ENCODE data around the gene RNF227.

RNF227 gene

DNA sequence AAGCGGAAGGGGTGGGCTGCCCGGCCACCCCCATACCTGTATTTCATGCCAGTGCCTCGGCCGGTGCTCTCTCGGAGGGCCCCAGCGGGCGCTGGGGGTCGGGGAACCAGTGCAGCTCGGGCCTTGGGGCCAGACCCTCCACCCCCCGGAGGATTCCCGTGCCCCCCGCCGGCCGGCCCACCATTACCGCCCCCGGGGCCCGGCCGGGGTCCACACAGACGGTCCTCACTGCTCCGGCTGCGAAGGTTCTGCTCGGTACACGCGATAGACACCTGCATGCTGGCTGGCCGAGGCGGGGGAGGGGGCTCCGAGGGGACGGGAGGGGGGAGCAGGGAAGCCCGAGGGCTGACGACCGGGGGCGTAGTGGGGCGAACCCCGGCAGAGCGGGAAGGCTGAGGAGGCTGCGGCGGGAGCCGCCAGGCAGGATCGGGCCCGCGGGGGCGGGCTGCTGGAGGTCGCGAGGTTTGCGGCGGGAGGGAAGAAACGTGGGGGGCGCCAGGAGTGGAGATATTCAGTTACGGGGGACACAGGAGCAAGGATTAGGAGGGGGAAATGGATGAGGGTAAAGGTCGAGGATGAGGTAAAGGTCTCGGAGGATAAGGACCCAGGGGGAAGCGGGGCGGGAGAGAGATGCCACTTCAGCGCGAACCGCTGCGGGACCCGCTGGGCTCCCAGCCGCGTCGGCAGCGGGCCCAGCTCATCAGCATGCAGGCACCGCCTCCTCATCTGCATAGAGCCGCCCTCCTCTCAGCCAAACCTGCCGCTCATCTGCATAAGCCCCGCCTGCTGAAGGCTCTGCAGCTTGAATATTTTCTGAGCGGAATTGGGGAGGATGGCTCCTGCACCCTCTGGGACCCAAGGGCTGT lies 13.3 kb upstream of the RNF227 start, which contains the start of gene KCNAB3:
TSS of gene KCNAB3 (minus strand) at position 699 of the 866 bp plus-strand sequence. CDS start at position 278, 421 bp downstream.
- DNase-seq (ENCODE audit: low spot score): no peak

DNA sequence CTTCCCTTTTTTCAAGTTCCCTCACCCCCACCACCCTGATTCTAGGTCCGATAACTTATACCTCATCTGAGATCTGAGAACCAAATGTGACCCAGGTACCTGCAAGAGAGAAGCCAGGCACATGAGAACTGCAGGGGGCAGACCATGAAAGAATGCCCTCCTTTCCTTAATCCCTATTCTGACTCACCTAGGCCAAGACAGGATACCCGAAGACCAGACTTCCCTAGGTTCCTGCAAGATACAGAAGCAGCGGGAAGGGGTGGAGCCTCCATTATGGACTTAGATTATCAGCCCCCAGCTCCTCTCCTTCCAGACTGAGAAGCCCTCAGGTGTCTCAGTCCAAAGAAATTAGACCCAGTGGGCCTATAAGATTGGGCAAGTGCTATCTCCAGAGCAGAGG lies 11.5 kb upstream of the RNF227 start:
- DNase-seq (ENCODE audit: low spot score): no peak

GRCh38 chr17:7922845-7923628 lies 6.9 kb upstream of the RNF227 start:
- DNase-seq (ENCODE audit: low spot score): no peak

DNA sequence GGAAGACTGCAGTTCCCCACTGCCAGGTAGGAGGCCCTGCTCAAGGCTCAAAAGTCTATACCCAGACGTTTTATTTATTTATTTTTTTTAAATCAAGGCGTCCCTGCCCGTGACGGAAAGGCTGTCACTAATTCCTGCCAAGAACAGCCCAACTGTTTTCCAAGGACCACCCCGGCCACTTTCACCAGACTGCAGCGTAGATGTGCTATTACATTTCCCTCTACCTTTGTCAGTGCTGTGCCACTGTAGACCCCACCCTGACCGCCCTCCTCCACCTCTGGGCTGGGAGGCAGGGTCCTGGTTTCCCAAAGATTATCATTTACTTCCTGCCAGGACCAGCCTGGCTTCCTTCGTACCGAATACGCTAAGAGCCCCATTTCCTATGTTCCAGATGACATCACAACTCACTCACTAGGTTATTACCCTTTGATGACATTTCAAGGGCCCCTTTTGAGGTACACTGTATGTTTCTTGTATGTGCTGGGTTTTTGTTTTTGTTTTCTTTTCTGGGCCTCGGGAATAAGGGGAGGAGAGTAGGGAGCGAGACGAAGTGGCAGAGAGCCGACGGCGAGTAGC lies 6.3 kb upstream of the RNF227 start:
- no peak for DNase-seq (ENCODE audit: low spot score)

DNA sequence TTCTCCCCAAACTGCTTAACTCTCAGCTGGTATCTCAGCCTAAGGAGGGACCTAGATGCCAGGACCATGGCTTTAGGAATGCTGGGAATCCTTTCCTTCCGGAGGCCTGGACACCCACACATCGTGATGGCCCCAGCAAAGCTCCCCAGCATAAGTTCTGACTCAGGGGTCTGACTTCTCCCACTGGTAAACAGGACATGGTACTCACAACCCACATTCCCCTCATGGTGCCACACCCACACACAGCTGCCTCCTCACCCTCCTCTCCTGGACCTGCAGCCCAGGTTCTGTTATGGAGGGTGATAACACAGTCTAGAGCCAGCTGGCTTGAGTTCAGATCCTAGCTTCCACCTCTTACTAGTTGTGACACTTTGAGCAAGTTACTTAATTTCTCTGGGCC lies 719 bp upstream of the RNF227 start:
- no peak for DNase-seq (ENCODE audit: low spot score)

DNA sequence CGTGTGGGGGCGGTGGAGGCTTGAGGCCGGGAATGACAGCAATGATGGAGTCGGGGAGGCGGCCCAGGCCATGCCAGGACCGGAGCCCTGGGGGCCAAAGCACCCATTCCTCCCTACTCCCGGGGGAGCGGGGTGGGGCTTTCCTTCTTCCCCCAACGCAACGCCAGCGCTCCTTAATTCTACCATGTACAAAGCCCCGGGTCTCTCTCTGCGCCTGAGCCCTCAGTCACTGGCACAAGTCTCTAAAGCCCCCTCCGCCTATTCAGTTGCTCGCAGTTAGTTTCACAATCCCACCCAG lies 245 bp upstream of the RNF227 start:
- DNase-seq (ENCODE audit: low spot score): no peak

DNA sequence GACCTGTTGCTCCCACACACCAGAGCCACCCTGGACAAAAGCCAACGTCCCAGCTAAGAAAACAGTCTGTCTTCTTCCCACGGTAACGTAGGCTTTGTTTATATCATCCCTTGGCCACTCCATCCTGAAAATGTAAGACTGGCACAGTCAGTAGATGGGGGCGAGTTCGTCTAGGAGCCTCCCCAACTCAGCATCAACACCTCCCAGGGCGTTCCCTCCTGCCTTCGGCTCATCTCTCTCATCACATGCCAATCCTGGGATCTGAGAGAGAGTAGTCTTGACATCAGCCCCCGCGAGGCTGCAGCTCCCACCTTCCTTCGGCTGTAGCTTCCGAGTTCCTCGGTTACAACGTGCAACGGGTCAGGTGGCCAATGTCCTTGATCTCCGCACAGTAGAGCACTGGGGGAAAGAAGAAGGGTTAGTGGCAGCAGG lies 894 bp downstream of the RNF227 start:
- no peak for DNase-seq (ENCODE audit: low spot score)

GRCh38 chr17:7912927-7913524 lies 3.1 kb downstream of the RNF227 start:
- peak; percentile 62 for DNase-seq (ENCODE audit: low spot score)

DNA sequence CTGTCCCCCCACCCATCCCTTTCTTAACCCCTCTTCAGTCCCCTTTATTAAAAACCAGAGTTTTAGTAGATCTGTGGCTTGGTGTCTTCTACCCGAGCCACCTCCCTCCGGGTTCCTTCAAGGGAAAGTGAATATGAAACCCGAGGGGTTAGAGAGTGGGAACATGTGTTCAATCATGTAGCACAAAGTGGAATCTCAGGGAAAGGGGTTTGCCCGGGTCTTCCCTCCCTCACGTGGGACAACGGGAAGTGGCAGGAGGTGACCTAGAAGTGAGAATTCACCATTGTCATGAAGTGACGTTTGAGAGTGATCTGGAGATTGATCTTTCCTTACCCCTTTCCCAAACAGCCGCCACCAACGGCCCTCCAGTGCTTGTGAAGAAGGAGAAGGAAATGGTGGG lies 5.0 kb downstream of the RNF227 start:
- DNase-seq (ENCODE audit: low spot score): no peak

- no peak for DNase-seq (ENCODE audit: low spot score)
These were observed 5.4 kb downstream of the RNF227 start for GRCh38 chr17:7910711-7911110.

DNA sequence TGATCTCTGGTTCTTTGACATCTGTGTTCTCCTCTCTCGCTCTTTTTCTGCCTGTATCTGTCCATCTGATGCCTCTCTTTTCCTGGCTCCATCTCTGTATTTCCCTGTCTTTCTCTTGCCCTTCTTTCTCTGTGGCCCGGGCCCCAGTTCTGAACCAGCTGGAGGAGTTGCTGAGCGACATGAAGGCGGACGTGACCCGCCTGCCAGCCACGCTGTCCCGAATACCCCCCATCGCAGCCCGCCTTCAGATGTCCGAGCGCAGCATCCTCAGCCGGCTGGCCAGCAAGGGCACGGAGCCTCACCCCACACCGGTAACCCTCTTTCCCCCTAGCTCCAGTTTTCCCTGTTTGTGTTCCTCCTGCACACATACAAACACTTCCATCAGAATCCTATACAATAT lies 5.8 kb downstream of the RNF227 start:
- DNase-seq (ENCODE audit: low spot score): no peak

GRCh38 chr17:7909089-7909488 lies 7.0 kb downstream of the RNF227 start:
- DNase-seq (ENCODE audit: low spot score): no peak

- DNase-seq (ENCODE audit: low spot score): no peak
These were observed 12.7 kb downstream of the RNF227 start for GRCh38 chr17:7903154-7904103.

DNA sequence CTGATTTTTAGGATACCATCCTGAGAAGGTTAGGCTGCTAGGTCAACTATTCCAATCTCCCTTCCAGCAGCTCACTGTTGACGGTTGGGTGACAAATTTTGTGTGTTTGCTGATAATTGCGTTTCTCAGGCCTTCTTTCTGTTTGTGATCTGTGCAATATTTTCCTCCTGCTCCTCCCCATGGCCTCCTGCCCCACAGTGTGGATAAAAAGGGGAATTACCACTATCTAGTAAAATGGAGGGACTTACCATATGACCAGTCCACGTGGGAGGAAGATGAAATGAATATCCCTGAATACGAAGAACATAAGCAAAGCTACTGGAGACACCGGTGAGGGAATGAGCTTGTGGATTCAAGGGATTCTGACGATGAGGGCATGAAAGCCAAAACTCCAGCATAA lies 18.3 kb downstream of the RNF227 start:
- DNase-seq (ENCODE audit: low spot score): peak; percentile 35

DNA sequence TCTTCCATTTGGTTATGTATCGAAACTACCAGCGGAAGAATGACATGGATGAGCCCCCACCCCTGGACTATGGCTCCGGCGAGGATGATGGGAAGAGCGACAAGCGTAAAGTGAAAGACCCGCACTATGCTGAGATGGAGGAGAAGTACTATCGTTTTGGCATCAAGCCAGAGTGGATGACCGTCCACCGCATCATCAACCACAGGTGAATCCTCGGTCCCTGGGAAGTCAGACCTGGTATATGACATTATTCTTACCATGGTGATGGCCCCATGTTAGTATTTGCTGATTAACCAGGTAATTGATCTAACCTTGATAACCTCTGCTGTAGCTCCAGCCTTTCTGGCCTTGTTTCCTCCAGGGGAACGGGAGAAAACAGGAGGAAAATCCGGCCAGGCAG lies 19.0 kb downstream of the RNF227 start:
- no peak for DNase-seq (ENCODE audit: low spot score)

GRCh38 chr17:7894866-7895265 lies 21.2 kb downstream of the RNF227 start:
- DNase-seq (ENCODE audit: low spot score): no peak

- DNase-seq (ENCODE audit: low spot score): no peak
These were observed 21.9 kb downstream of the RNF227 start for GRCh38 chr17:7894226-7894625.

- DNase-seq (ENCODE audit: low spot score): no peak
These were observed 22.8 kb downstream of the RNF227 start for GRCh38 chr17:7893187-7893880.

- DNase-seq (ENCODE audit: low spot score): peak; percentile 31
These were observed 26.7 kb downstream of the RNF227 start for GRCh38 chr17:7889166-7889955.
